Astrocyte (in vitro differentiated cells and primary cell): ENCODE measurements around the gene IQCH.
"Not testable (repeated sequence)": the region's sequence is repeated elsewhere in the genome, so short reads cannot be mapped to it uniquely, and the experiment has no call there.

Experiments used
- EZH2 ChIP-seq: IDR thresholded peaks from 2 replicates; pipeline ENCODE4 v1.6.1; 2012; ENCODE audit warnings: mild to moderate bottlenecking, low read length, inconsistent platforms; ENCODE audit not compliant: insufficient read depth
- TF ChIP-seq, protein P1 (sequence below): IDR thresholded peaks from 2 replicates; pipeline ENCODE4 v1.5.1; 2011; ENCODE audit warnings: low read depth, mild to moderate bottlenecking, inconsistent platforms, low read length, moderate library complexity; ENCODE audit not compliant: insufficient read depth

DNA sequence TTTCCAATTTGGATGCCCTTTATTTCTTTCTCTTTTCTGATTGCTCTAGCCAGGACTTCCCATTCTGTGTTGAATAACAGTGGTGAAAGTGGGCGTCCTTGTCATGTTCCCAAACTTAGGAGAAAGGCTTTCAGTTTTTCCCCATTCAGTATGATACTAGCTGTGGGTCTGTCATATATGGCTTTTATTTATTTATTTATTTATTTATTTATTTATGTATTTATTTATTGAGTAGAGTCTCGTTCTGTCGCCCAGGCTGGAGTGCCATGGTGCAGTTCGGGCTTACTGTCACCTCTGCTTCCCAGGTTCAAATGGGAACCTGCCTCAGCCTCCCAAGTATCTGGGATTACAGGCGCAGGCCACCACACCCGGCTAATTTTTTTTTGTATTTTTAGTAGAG, 31.8 kb downstream of the IQCH start:
- TF ChIP-seq, protein P1, sequence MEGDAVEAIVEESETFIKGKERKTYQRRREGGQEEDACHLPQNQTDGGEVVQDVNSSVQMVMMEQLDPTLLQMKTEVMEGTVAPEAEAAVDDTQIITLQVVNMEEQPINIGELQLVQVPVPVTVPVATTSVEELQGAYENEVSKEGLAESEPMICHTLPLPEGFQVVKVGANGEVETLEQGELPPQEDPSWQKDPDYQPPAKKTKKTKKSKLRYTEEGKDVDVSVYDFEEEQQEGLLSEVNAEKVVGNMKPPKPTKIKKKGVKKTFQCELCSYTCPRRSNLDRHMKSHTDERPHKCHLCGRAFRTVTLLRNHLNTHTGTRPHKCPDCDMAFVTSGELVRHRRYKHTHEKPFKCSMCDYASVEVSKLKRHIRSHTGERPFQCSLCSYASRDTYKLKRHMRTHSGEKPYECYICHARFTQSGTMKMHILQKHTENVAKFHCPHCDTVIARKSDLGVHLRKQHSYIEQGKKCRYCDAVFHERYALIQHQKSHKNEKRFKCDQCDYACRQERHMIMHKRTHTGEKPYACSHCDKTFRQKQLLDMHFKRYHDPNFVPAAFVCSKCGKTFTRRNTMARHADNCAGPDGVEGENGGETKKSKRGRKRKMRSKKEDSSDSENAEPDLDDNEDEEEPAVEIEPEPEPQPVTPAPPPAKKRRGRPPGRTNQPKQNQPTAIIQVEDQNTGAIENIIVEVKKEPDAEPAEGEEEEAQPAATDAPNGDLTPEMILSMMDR, result not testable (repeated sequence)
- TF ChIP-seq EZH2, result not testable (repeated sequence)
